ENCODE results near the gene RSRC1. TPM values are rescaled to one million over a fixed set of nuclear protein-coding genes. Genes with fewer than 3 reads are reported as not detected.

The RSRC1 gene
- total and polyA plus RNA-seq, 2 of the 13 experiments (the other 11 are each of a cell fraction or from before 2014, with no cell fraction given) = 4.9 to 63.0 TPM

GRCh38 chr3:158359339-158359738, 249.4 kb downstream of the RSRC1 start (continued):
- TF ChIP-seq CBX2 (IDR thresholded peaks at IDR 0.05; ENCODE audit: low read depth, low read length) = no peak
- TF ChIP-seq CBX2 (CRISPR knock-in tag; IDR thresholded peaks at IDR 0.05; ENCODE audit: low read depth) = no peak
- TF ChIP-seq SIN3B (IDR thresholded peaks at IDR 0.05; ENCODE audit: low read length) = no peak
- TF ChIP-seq SRSF4 (IDR thresholded peaks at IDR 0.05; ENCODE audit: low read depth, low read length, poor library complexity, severe bottlenecking) = no peak

- no peaks in the 10 kb centered on the region for H3K9me3 ChIP-seq (ENCODE audit: low read length)
- intact Hi-C loops (cut with micrococcal nuclease; ENCODE audit: unreplicated experiment) = no loop called here
- in situ Hi-C loops (cut with HindIII; ENCODE audit: extremely low pct_ligation_motif_present, low pct_unique_long_range_greater_than_20kb) = no loop called here
- ChIA-PET CTCF (ENCODE audit: low intra/inter-chr PET ratio, low total read pairs) (no interaction called here), POLR2A (no interaction called here)
- WGBS (ENCODE audit: low lambda C conversion rate) = 100% methylated on average over 1 of the region's 11 CpGs
- no peaks in the 10 kb centered on the region for H3K79me2 ChIP-seq (ENCODE audit: insufficient read depth, low read length)
- no peak overlapping the region for H3K4me3 ChIP-seq (replicated peaks in 1 of 3; ENCODE audit: insufficient read depth in 1 of 3, low read depth in 2 of 3, low read length in 3 of 3)
- H2AFZ ChIP-seq (ENCODE audit: low read length) = no peak overlapping the region
- no peak for FAIRE-seq
- H3K27ac ChIP-seq (ENCODE audit: extremely low read length, insufficient read depth, low read length) = no peak overlapping the region
- H3K9ac ChIP-seq (ENCODE audit: insufficient read depth, low read depth, low read length) = no peak overlapping the region
- H3K4me1 ChIP-seq (ENCODE audit: insufficient read depth, low read length) = no peaks in the 10 kb centered on the region
- no peak overlapping the region for H3K4me2 ChIP-seq (ENCODE audit: low read depth, low read length)
- no peak for ATAC-seq
- no TSS peak for BruUV-seq (replicated peaks)
- no peak for DNase-seq (ENCODE audit: low spot score)
- H4K20me1 ChIP-seq (ENCODE audit: insufficient read depth, low read length) = no peaks in the 10 kb centered on the region
- H3K27me3 ChIP-seq (ENCODE audit: control insufficient read depth in 1 of 2, insufficient read depth in 2 of 2, low read length in 2 of 2) = no peaks in the 10 kb centered on the region
- no peaks in the 10 kb centered on the region for H3K36me3 ChIP-seq (replicated peaks in 1 of 2; ENCODE audit: control insufficient read depth in 1 of 2, insufficient read depth in 2 of 2, low read length in 2 of 2)
- no peak for TF ChIP-seq PRDM15 (CRISPR knock-in tag; IDR thresholded peaks at IDR 0.05)
- TF ChIP-seq REL (CRISPR knock-in tag; conservative IDR thresholded peaks at IDR 0.05) = no peak
- TF ChIP-seq, protein P1, sequence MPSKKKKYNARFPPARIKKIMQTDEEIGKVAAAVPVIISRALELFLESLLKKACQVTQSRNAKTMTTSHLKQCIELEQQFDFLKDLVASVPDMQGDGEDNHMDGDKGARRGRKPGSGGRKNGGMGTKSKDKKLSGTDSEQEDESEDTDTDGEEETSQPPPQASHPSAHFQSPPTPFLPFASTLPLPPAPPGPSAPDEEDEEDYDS (CRISPR knock-in tag; IDR thresholded peaks at IDR 0.05) = no peak
- no peak for TF ChIP-seq ZFP36L1 (CRISPR knock-in tag; IDR thresholded peaks at IDR 0.05)
- no peak for TF ChIP-seq FOSL2 (CRISPR knock-in tag; IDR thresholded peaks at IDR 0.05)
- TF ChIP-seq ARID3A (IDR thresholded peaks at IDR 0.05; ENCODE audit: low read depth, low read length) = no peak
- no peak for TF ChIP-seq MTA3 (CRISPR knock-in tag; IDR thresholded peaks at IDR 0.05)
- TF ChIP-seq SMAD3 (CRISPR knock-in tag; IDR thresholded peaks at IDR 0.05) = no peak
- TF ChIP-seq RFXANK (CRISPR knock-in tag; IDR thresholded peaks at IDR 0.05) = no peak
- TF ChIP-seq, protein P2, sequence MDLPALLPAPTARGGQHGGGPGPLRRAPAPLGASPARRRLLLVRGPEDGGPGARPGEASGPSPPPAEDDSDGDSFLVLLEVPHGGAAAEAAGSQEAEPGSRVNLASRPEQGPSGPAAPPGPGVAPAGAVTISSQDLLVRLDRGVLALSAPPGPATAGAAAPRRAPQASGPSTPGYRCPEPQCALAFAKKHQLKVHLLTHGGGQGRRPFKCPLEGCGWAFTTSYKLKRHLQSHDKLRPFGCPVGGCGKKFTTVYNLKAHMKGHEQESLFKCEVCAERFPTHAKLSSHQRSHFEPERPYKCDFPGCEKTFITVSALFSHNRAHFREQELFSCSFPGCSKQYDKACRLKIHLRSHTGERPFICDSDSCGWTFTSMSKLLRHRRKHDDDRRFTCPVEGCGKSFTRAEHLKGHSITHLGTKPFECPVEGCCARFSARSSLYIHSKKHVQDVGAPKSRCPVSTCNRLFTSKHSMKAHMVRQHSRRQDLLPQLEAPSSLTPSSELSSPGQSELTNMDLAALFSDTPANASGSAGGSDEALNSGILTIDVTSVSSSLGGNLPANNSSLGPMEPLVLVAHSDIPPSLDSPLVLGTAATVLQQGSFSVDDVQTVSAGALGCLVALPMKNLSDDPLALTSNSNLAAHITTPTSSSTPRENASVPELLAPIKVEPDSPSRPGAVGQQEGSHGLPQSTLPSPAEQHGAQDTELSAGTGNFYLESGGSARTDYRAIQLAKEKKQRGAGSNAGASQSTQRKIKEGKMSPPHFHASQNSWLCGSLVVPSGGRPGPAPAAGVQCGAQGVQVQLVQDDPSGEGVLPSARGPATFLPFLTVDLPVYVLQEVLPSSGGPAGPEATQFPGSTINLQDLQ (CRISPR knock-in tag; IDR thresholded peaks at IDR 0.05) = no peak
Observed at GRCh38 chr3:158360756-158361448, 251.0 kb downstream of the RSRC1 start.

Measured in HepG2 (cell line).